Iris pigment epithelial cell (primary cell): Measurements from ENCODE around the gene PCP4L1.
"Not testable (repeated sequence)": the region's sequence is repeated elsewhere in the genome, so short reads cannot be mapped to it uniquely, and the experiment has no call there.

Experiments
- DNase-seq: peaks from one replicate; pipeline ENCODE4 v3.0.0-alpha.2; 2011; ENCODE audit warnings: low read depth

PCP4L1 gene

DNA sequence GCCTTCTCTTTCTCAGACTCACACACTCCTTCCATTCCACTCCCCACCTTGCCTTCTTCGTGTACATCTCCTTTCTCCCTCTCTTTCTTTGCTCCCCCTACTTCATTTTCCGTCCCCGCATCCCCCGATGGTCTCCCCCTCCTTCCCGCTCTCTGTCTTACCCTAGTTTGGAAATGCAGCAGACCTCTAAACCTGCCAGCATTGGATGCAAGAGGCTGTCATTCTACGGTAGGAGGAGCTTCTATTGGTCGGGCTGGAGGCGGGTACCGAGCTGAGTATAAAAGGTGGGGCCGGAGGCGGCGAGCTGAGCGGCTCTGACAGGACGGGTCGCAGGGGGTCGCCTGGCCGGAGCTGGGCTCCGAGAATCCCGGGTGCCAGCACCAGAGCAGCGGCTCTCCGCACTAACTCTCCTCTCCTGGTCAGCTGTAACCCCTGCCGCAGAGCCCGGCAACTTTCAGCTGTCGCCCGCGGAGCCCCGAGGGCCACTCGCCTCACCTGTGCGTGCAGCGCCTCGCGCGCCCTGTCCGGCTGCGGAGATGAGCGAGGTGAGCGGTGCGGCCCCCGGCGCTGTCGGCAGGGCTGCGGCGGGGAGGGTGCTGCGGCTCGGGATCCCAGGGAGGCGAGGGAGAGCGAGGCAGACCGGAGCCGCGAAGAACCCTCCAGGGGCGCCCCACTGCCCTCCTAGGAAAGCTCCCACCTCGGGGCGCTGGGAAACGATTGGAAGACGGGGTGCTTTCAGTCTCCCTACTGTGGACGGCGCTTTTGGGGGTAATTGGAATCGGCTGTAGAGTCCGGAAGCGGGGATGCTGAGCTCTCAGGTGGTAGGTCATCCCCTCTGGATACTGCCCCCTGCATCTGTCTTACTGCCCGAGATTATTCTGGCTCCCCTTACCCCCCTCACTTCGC is at the start of gene PCP4L1:
TSS of gene PCP4L1 (plus strand) at position 307 of the 906 bp plus-strand sequence. CDS start at position 537, 230 bp downstream.
- peak; percentile 69 for DNase-seq

DNA sequence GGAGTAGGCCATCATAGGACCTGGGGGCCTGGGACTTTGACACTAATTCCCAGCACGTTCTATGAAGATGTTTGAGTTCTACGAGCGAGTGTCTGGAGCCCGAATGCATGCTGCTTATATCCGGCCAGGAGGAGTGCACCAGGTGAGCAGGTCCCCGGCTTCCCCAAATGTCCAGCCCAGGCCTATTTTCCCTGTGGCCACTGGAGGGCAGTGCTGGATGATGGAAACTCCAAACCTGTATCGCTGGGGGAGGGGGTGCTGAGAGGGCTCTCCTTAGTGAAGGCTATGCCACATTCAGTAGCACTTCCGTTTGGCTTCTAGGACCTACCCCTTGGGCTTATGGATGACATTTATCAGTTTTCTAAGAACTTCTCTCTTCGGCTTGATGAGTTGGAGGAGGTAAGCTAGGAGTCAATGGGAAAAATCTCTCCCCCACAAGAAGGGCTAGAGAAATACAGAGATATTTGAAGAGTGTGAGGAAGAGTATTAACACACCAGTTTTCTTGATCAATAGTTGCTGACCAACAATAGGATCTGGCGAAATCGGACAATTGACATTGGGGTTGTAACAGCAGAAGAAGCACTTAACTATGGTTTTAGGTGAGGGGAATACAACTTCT is 48.6 kb upstream of the PCP4L1 start:
- peak; percentile 65 for DNase-seq

DNA sequence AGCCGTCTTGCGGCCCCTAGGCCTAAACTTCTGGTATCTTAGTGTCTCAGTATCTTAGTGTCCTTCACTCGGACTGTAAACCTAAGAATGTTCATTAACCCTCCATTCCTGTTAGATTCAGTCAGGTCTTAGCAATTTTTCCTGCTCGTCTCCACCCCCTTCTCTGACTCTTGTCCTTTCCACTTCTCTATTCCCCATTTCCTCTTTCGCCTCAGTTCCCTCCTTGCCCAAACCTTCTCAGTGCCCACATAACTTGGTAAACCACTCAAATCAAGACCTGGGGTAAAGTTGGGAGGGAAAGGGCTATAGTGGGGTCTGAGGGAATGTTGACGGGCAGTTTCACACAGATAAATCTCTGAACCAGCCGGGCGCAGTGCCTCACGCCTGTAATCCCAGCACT is 44.2 kb upstream of the PCP4L1 start:
- DNase-seq = no peak

DNA sequence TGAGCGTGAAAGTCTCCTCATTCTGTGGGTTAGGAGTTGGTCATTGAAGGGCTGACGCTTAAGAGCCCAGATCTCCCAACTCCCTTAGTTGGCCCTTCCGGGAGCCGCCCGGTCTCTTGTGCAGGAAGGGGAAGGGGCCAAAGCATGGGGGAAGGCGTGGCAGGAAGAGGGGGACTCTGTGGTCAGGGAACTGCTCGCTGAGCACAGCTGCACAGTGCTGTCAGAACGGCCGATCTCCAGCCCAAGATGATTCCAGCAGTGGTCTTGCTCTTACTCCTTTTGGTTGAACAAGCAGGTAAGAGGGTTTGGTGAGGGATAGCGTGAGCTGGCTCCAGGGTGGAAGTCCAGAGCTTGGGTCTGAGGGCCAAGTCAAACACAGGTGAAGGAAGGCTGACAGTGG is 43.5 kb upstream of the PCP4L1 start, which contains the start of gene FCER1G:
TSS of gene FCER1G (plus strand) at position 220 of the 400 bp plus-strand sequence. CDS start at position 247, 27 bp downstream.
- DNase-seq = no peak

DNA sequence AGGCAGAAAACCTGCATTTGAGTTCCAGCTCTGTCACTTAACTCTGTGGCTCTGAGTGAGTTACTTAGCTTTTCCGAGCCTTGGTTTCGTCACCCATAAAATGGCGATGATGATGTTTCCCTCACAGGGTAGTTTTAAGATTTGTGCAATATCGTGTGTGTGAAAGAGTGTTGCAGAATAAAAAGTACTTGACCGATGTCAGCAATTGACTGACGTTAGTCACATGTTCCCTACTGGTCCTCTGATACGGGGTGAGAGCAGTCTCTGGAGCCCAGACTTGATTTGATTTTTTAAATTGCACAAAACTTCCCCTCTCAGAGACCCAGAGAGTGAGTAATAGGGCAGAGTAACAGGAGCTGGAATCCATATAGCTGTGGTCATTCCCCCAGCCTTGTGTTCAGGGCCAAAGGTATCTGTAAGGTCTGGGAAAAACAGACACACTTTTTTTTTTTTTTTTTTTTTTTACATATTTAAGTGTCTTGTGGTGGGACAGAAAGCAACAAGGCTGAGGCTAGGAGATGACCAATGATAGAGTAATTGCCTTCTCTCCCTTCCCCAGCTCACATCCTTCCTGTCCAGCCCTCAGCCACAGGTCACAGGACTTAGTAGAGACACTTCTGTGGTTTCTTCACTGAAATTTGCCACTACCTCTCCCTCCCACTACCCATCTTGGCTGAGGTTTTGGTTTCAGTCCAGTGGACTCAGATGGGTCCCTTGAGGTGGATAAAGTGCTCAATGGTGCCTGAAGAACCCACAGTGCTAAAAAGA is 41.4 kb upstream of the PCP4L1 start:
- peak; percentile 92 for DNase-seq

DNA sequence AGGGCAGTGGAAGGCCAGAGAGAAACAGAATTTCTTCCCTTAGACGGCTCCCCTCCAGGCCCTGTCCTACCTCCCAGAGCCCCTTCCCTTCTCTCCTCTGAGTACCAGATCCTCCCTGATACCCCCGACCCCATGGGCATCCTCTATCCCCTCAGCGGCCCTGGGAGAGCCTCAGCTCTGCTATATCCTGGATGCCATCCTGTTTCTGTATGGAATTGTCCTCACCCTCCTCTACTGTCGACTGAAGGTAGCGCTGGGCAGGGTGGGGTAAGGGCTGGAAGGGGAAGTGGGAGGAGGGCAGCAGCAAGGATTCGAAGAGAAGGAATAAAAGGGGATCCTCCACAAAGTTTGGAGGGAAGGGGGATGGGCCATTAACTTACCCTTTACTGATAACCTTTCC is 40.7 kb upstream of the PCP4L1 start:
- no peak for DNase-seq

DNA sequence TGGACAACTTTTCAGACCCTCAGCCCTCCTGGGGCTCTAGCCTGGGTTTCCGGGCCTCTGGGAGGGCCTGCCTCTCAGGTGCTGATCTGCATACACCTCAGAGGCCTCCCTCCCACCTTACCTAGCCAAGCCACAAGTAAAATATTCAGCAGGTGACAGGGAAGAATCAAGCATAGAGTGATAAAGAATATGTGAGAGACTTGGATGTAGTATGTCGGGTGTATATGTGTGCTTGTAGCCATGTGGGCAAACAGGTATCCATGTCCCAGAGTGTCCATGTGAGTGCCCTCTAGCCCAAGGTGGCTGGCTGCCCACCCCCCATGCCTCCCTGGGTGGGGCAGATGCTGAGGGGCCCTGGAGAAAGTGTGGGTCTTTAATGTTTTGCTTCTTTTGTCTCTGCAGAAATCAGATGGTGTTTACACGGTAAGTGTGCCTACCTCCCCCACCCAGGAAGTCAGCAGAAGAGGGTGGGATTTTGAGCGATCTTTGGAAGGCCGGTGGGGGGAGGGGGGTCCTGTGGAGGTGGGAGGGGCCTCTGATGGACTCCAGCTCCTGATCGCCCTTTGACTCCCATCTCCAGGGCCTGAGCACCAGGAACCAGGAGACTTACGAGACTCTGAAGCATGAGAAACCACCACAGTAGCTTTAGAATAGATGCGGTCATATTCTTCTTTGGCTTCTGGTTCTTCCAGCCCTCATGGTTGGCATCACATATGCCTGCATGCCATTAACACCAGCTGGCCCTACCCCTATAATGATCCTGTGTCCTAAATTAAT is 40.1 kb upstream of the PCP4L1 start:
- DNase-seq = no peak

DNA sequence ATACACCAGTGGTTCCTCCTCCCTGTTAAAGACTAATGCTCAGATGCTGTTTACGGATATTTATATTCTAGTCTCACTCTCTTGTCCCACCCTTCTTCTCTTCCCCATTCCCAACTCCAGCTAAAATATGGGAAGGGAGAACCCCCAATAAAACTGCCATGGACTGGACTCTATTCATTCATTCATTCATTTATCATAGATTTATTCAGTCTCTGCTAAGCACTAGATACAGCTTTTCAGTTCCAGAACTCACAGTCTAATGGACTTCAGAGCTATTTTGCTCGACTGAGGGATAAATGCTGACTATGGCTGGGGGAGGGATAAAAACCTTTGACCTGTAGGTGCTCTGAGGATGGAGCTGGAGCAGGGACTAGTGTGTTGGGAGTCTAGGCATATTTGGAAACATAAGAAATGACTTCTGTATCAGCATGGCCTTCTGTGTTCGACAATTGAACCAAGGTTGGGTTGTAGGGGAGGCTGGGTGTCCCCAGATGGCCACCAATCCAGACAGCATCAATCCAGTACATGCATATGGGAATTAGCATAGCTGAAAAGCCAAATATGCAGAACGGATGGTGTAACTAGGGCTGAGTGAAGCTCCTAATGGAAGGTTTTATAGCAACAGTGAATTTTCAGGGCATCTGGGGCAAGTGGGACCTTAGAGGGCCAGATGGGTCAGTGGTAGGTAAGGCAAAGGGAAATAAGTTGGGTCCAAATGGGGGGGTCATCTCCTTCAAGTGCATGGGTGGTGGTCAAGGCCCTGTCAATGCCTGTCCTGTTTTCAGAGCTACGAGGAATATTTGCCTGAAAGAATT is 39.3 kb upstream of the PCP4L1 start:
- no peak for DNase-seq

DNA sequence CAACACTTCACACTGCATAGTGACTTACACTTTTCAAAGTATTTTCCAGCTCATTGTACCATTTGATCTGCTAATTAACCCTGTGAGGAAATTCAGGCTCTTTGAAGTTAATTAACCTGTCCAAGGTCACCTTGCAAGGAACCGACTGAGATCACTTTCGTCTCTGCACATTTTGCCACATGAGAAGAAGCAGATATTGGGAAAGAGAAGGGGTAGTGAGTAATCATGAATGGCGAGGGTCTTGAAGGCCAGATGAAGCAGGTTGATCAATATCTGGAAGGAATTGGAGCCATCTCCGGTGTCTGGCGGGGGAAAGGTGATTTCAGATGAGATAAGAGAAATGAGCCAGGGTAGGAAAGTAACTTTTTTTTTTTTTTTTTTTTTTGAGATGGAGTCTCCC is 38.5 kb upstream of the PCP4L1 start:
- DNase-seq = no peak

DNA sequence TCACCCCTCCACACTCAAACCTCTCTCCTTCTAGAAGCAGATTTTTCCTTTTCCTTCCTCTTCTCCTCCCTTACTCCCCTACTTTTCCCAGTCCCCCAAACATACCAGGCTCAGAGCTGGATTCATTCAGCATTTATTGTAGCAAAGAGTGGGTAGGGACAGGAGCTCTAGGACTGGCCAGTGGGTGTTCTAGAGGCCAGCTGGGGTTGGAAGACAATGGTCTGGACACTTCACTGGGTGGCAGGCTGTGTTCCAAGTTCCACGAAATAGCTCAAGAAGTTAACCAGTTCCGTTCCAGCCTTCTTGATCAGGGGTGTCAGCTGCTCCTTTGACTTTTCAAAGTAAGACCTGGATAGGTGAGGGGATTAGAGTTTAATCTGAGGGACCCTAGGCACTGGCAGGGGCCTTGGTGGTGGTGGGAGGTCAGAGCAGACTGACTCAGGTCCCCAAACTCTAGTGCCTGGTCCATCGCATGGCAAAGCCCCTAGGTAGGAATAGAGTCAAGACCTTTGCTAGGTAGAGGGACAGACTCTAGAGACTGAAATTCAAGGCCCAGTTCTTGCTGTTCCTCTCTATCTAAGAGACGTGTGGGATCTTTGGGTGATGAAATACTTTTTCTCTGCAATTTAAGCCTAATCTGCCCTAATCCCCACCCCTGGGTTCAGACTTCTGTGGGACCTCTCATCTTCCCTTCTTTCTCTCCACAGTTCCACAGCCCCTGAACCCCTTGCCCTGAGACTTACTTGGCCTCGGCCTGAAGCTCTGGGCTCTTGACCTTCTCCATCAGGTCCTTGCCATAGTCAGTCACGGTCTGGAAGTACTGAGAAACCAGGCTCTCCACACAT is 36.1 kb upstream of the PCP4L1 start:
- no peak for DNase-seq

DNA sequence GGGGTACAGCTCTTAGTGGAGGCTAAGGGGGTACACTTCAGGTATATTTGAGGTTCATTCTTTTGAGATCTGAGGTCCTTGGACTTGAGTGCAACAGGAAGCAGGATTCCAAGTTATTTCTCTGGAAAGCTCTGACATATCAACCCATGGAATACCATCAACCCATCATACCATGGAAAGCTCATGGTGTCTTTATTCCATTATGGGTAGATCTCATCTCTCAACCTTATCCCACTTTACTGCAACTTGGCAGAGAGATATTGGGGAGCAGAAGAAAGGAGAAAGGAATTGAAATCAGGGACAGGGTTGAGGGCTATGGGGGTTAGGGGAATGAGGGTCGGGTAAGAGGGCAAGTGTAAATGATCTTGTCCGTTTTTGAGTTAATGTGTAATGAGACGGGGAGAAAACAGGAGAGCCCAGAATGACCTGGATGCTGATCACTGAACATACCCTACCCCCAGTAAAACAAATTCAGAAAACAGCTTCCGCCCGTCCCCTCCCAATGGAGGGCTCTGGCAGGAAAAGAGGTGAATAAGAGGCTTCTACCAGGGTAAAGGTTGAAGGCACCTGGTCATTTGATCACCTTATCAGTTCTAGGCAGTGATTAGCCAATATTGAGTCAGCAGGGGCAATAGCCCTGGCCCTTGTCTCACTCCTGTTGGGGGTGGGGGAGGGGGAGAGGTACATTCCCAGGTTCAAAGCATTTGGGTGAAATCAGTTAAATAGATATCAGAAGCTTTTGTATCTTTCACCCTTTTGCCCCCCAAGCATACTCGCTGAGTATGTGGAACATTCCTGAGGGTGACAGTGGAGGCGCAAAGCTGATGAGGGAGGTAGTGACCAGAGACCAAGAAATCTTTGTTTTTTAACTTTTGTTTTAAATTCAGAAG is 34.5 kb upstream of the PCP4L1 start:
- no peak for DNase-seq

DNA sequence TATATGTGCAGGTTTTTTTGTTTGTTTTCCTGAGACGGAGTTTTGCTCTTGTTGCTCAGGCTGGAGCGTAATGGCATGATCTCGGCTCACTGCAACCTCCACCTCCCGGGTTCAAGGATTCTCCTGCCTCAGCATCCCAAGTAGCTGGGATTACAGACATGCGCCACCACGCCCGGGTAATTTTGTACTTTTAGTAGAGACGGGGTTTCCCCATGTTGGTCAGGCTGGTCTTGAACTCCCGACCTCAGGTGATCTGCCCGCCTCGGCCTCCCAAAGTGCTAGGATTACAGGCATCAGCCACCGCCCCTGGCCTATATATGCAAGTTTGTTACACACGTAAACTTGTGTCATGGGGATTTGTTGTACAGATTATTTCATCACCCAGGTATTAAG is 33.9 kb upstream of the PCP4L1 start:
- DNase-seq = not testable (repeated sequence)

DNA sequence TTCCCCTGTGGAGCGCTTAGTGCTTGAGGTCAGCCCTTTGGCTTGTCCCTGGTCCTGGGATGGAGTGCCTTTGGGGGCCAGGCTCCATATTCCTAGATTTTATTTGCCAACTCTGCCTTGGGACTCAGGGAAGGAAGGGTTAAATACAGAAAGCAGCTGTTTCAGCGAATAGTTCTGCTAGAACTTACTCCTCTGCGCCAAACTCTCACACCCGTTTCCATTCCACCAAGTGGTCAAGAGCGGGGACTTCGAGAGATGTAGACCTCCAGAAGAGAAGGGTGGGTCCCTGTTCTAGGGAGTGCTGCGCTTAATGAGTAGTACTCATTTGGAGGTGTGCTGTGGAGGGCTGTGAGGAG is 33.4 kb upstream of the PCP4L1 start:
- DNase-seq = no peak

DNA sequence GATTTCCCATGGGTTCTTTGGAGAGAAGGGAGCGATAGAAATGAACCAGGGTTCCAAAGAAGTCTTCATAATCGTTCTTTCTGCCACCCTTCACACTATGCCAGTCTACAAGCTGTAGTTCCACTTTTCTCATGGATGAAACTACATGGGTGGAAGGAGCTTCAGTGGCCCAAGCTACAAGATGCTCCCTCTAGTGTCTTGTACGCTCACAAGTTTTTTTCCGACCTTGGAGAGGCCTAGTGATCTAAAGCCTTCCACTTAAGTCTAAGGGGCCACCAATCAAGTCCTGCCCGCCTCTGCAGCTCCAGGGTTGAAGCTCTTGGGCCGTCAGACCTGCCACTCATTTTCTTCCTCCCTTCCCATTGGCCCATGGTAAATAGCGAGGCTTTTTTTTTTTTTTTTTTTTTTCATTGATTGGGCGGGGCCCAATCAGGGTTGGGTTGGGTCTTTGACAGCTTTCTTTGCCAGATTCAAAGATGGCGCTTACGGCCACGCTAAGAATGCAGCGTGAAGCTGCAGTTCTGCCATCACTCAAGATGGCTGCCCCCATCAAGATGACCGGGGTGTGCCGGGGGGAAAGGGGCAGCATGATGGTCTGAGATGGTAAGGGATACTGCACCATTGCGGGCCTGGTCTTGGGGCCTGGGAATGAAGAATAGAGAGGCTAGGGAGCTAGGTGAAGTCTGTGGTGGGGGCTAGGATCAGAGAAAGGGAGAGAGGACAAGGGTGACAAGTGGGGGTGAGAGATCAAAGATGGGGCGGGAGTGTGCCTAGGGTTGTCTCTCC is 32.8 kb upstream of the PCP4L1 start, which contains the start of gene TOMM40L:
TSS of gene TOMM40L (plus strand) at position 527 of the 786 bp plus-strand sequence. CDS start 430 bp downstream, outside the sequence.
- DNase-seq = peak; percentile 100

DNA sequence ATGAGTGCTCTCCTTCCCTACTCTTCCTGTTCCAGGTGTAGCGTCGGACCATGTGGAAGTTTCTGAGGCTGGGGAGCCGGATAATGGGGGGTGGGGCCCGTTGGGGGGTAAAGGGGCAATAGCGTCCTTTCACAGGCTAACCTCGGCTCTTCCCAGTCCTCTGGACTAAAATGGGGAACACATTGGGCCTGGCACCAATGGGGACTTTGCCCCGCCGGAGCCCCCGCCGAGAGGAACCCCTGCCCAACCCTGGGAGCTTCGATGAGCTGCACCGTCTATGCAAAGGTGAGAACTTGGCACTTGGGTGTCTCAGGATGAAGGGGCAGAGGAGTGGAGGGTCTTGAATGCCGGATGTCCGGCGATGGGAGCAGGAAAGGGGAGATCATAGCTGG is 32.2 kb upstream of the PCP4L1 start:
- no peak for DNase-seq

DNA sequence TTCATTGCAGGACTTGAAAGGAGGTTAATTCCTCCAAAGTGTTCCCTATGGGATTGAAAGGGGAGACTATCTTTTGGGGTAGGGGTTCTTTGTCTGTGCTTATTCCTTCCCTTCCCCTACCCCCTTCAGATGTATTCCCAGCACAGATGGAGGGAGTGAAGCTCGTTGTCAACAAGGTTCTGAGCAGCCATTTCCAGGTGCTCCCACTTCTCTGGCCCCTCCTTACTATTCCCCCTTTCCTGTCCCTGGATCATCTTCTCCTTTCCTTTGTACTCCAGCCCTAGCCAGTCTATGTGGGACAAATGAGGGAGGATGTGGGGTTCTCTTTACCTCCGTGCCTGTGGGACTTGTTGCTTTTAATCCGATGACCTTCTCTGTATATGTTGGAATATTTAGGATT is 31.8 kb upstream of the PCP4L1 start:
- DNase-seq = no peak

DNA sequence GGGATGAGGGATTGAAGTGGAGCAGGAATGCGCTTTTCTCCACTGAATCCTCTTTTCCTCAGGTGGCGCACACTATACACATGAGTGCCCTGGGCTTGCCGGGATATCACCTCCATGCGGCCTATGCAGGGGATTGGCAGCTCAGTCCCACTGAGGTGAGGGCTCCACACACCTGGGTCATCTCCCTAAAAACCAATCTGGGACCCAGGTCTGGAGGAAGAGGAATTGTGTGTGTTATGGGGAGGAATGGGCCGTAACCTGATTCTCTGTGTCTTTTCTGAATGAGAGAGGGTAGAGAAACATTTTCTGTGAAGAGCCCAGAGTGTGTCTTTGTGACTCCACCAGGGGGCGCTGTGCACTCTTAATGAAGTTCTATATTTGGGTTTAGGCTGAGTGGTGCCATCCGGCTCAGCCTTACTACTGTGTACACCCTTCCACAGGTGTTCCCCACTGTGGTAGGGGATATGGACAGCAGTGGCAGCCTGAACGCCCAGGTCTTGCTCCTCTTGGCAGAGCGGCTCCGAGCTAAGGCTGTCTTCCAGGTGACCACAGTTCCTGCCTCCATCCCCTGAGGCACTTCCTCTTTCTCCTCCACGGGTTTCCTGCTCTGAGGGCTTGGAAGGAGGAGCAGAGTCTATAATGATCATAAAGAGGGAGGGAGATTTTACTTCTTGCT is 31.2 kb upstream of the PCP4L1 start:
- DNase-seq = peak; percentile 68
